Measurements from ENCODE around the gene EGFR. TPM values are rescaled to one million over a fixed set of nuclear protein-coding genes. Genes with fewer than 3 reads are reported as not detected.
"Not testable (repeated sequence)": the region's sequence is repeated elsewhere in the genome, so short reads cannot be mapped to it uniquely, and the experiment has no call there.

Gene EGFR
- total RNA-seq, 1 donor from 2014 or later, result 10.1 TPM

GRCh38 chr7:55030314-55030713, 11.5 kb downstream of the EGFR start:
- intact Hi-C loops (cut with DNase I), result no loop called here
- no peak for DNase-seq
- no peak for ATAC-seq (ENCODE audit: poor library complexity)

- ATAC-seq (ENCODE audit: poor library complexity) (no peak), DNase-seq (no peak)
- intact Hi-C loops (cut with DNase I), result no loop called here
Measured at GRCh38 chr7:55031075-55031474, 12.3 kb downstream of the EGFR start.

GRCh38 chr7:55032069-55032699, 13.4 kb downstream of the EGFR start:
- DNase-seq, result no peak
- no peak for ATAC-seq (ENCODE audit: poor library complexity)
- intact Hi-C loops (cut with DNase I), result no loop called here

GRCh38 chr7:55033236-55033846, 14.5 kb downstream of the EGFR start:
- intact Hi-C loops (cut with DNase I), result no loop called here
- DNase-seq (no peak), ATAC-seq (ENCODE audit: poor library complexity) (no peak)

- intact Hi-C loops (cut with DNase I), result no loop called here
- no peak for DNase-seq
Measured at GRCh38 chr7:55034776-55035175, 16.0 kb downstream of the EGFR start.

GRCh38 chr7:55035410-55035809, 16.6 kb downstream of the EGFR start:
- ATAC-seq (ENCODE audit: poor library complexity); DNase-seq; intact Hi-C loops (cut with DNase I): not testable (repeated sequence)

More at GRCh38 chr7:55034776-55035175, 16.0 kb downstream of the EGFR start:
- no peak for ATAC-seq (ENCODE audit: poor library complexity)

- no peak for DNase-seq
- ATAC-seq (ENCODE audit: poor library complexity), result no peak
- intact Hi-C loops (cut with DNase I), result no loop called here
Measured at GRCh38 chr7:55036950-55037736, 18.3 kb downstream of the EGFR start.

- no peak for ATAC-seq (ENCODE audit: poor library complexity)
- no peak for DNase-seq
- intact Hi-C loops (cut with DNase I), result no loop called here
Measured at GRCh38 chr7:55043691-55044370, 25.0 kb downstream of the EGFR start.

GRCh38 chr7:55044371-55044717, 25.5 kb downstream of the EGFR start:
- no peak for ATAC-seq (ENCODE audit: poor library complexity)
- intact Hi-C loops (cut with DNase I), result no loop called here

GRCh38 chr7:55044791-55045190, 26.0 kb downstream of the EGFR start:
- ATAC-seq (ENCODE audit: poor library complexity) (peak; percentile 60), DNase-seq (no peak)
- intact Hi-C loops (cut with DNase I), result no loop called here

More at GRCh38 chr7:55044371-55044717, 25.5 kb downstream of the EGFR start:
- no peak for DNase-seq

GRCh38 chr7:55046582-55047342, 27.9 kb downstream of the EGFR start:
- ATAC-seq (ENCODE audit: poor library complexity), result no peak
- no peak for DNase-seq
- intact Hi-C loops (cut with DNase I), result no loop called here

- DNase-seq, result no peak
- peak; percentile 82 for ATAC-seq (ENCODE audit: poor library complexity)
- intact Hi-C loops (cut with DNase I), result no loop called here
Measured at GRCh38 chr7:55048221-55048859, 29.5 kb downstream of the EGFR start.

- intact Hi-C loops (cut with DNase I), result no loop called here
- ATAC-seq (ENCODE audit: poor library complexity) (no peak), DNase-seq (no peak)
Measured at GRCh38 chr7:55050281-55050680, 31.5 kb downstream of the EGFR start.

- no peak for ATAC-seq (ENCODE audit: poor library complexity)
- intact Hi-C loops (cut with DNase I), result no loop called here
- DNase-seq, result no peak
Measured at GRCh38 chr7:55052081-55052480, 33.3 kb downstream of the EGFR start.

GRCh38 chr7:55052741-55053427, 34.1 kb downstream of the EGFR start:
- intact Hi-C loops (cut with DNase I), result no loop called here
- no peak for DNase-seq
- ATAC-seq (ENCODE audit: poor library complexity), result no peak

- intact Hi-C loops (cut with DNase I), result no loop called here
- no peak for ATAC-seq (ENCODE audit: poor library complexity)
- DNase-seq, result no peak
Measured at GRCh38 chr7:55053651-55054571, 35.1 kb downstream of the EGFR start.

- DNase-seq, result no peak
- ATAC-seq (ENCODE audit: poor library complexity), result no peak
- intact Hi-C loops (cut with DNase I), result no loop called here
Measured at GRCh38 chr7:55054758-55055157, 35.9 kb downstream of the EGFR start.
